ENCODE results near the gene ETV7.

DNA sequence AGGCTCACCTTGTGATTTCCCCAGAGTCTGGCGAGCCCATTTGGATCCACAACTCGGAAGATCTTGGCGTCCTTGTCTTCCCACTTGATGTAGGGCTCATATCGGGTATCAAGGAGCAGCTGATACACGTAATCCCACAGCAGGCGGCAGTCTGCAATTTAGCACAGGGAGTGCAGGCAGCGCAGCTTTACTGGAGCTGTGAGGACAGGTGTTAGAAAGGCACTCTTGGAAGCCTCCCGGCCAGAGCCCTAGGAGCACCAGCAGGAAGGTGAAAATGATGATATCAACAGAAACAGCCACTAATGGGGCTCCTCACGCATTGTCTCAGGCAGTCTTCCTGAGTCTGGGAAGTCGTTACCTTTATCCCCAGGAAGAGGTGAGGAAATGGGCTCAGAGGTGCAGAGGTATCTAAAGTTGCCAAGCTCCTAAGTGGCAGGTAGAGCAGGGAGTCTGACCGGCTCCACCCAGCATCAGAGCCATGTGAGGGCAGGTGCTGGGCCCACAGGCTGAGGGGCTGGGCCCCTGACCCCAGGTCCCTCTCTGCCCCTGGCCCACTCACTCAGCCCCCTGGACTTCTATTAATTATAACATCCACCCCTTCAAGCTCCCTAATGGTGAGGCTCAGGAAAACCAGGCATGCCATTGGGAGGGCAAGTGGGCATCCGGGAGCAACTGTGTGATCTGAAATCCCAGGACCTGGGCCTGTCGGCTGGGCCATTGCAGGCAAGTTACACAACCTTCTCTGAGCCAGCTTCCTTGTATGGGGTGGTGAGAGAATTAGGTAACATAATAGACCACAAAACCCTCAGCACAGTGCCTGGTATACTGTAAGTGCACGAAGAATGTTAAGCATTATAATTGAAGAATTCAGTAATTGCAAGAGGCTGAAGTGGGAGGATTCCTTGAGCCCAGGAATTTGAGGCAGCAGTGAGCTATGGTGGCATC lies 18.3 kb downstream of the ETV7 start:
- TF ChIP-seq POLR2A (IDR thresholded peaks at IDR 0.05) (no peak), CTCF (IDR thresholded peaks at IDR 0.05) (no peak)

Data from right lobe of liver (tissue), 4 donors.